GM23338 (cell line): ENCODE results near the gene KIF6. TPM values are rescaled to one million over a fixed set of nuclear protein-coding genes. Genes with fewer than 3 reads are reported as not detected.

Source experiments
- ATAC-seq: fragments of 200-7000 bp; cut with Tn5 transposase; 3 replicates; pipeline ENCODE4 v1.9.1; 2020
- DNase-seq: peaks from one replicate; pipeline ENCODE4 v3.0.0-alpha.2; 2015; ENCODE audit warnings: low spot score
- H2AFZ ChIP-seq: fragments of 200-600 bp; sonication (generic); 2 replicates; pipeline ENCODE4 v1.8.0; 2016; ENCODE audit warnings: antibody characterized with exemption, mild to moderate bottlenecking, moderate library complexity
- H3F3A ChIP-seq: fragments of 200-600 bp; sonication (generic); replicated peaks from 2 replicates; pipeline ENCODE4 v1.8.0; 2017; ENCODE audit warnings: antibody characterized with exemption, mixed run types, low read depth
- H3K27ac ChIP-seq: fragments of 200-600 bp; sonication (generic); 2 replicates; pipeline ENCODE4 v1.6.1; 2016; ENCODE audit warnings: low read depth
- H3K27me3 ChIP-seq: fragments of 200-600 bp; sonication (generic); 2 replicates; pipeline ENCODE4 v1.8.0; 2016; ENCODE audit warnings: mild to moderate bottlenecking, mixed run types, moderate library complexity; ENCODE audit not compliant: insufficient read depth
- H3K36me3 ChIP-seq: fragments of 200-600 bp; sonication (generic); 2 replicates; pipeline ENCODE4 v1.8.0; 2016; ENCODE audit warnings: mild to moderate bottlenecking; ENCODE audit not compliant: insufficient read depth
- H3K4me1 ChIP-seq: fragments of 200-600 bp; sonication (generic); 2 replicates; pipeline ENCODE4 v1.8.0; 2016; ENCODE audit warnings: mild to moderate bottlenecking, moderate library complexity; ENCODE audit not compliant: insufficient read depth
- H3K4me2 ChIP-seq: fragments of 200-600 bp; sonication (generic); 2 replicates; pipeline ENCODE4 v1.7.1; 2017; ENCODE audit warnings: mixed run types
- H3K4me3 ChIP-seq: fragments of 200-600 bp; sonication (generic); 2 replicates; pipeline ENCODE4 v1.6.1; 2016; ENCODE audit warnings: mixed run types
- H3K79me2 ChIP-seq: fragments of 200-600 bp; sonication (generic); replicated peaks from 2 replicates; pipeline ENCODE4 v1.8.0; 2017; ENCODE audit warnings: mild to moderate bottlenecking; ENCODE audit not compliant: insufficient read depth
- H3K9me2 ChIP-seq: fragments of 200-600 bp; sonication (generic); 2 replicates; pipeline ENCODE4 v1.8.0; 2017; ENCODE audit not compliant: insufficient read depth
- H4K20me1 ChIP-seq: fragments of 200-600 bp; sonication (generic); replicated peaks from 2 replicates; pipeline ENCODE4 v1.8.0; 2017; ENCODE audit warnings: mild to moderate bottlenecking; ENCODE audit not compliant: insufficient read depth
- H3K27ac Mint-ChIP-seq: 2 replicates; pipeline ENCODE4 v1.8.0; 2020; ENCODE audit warnings: inconsistent platforms, mild to moderate bottlenecking, moderate library complexity, mixed read lengths
- H3K27me3 Mint-ChIP-seq: 3 replicates; pipeline ENCODE4 v1.8.0; 2022; ENCODE audit warnings: low read depth, mild to moderate bottlenecking, moderate library complexity, mixed read lengths, inconsistent platforms; ENCODE audit not compliant: insufficient read depth, poor library complexity
- H3K36me3 Mint-ChIP-seq: 3 replicates; pipeline ENCODE4 v1.8.0; 2021; ENCODE audit warnings: low read depth, mild to moderate bottlenecking, inconsistent platforms, moderate library complexity, mixed read lengths
- H3K4me1 Mint-ChIP-seq: 3 replicates; pipeline ENCODE4 v1.8.0; 2020; ENCODE audit warnings: mild to moderate bottlenecking, inconsistent platforms, mixed read lengths
- H3K4me3 Mint-ChIP-seq: 3 replicates; pipeline ENCODE4 v1.8.0; 2021; ENCODE audit warnings: moderate library complexity, mild to moderate bottlenecking, inconsistent platforms, mixed read lengths
- H3K9me3 Mint-ChIP-seq: 3 replicates; pipeline ENCODE4 v1.8.0; 2020; ENCODE audit warnings: moderate library complexity, mild to moderate bottlenecking, inconsistent platforms, mixed read lengths
- CREB1 ChIP-seq: fragments of 250-450 bp; sonication (Bioruptor Pico); IDR thresholded peaks from 2 replicates; pipeline ENCODE4 v1.5.0; 2020; ENCODE audit warnings: low read depth, mild to moderate bottlenecking, moderate library complexity
- EZH2phosphoT487 ChIP-seq: fragments of 200-600 bp; sonication (generic); IDR thresholded peaks from one replicate; pipeline ENCODE4 v1.8.1; 2018; ENCODE audit warnings: antibody characterized with exemption; ENCODE audit not compliant: unreplicated experiment
- JUNB ChIP-seq: IDR thresholded peaks from one replicate; pipeline ENCODE4 v1.6.1; 2016; ENCODE audit warnings: antibody characterized with exemption; ENCODE audit not compliant: unreplicated experiment
- POLR2AphosphoS5 ChIP-seq: IDR thresholded peaks from 2 replicates; pipeline ENCODE4 v1.6.1; 2016; ENCODE audit warnings: antibody characterized with exemption, low read depth
- ZNF462 ChIP-seq: fragments of 250-450 bp; sonication (Bioruptor Pico); IDR thresholded peaks from 2 replicates; pipeline ENCODE4 v1.5.0; 2020; ENCODE audit warnings: mild to moderate bottlenecking, moderate library complexity
- polyA plus RNA-seq: library from polyadenylated mRNA; unstranded; fragments of >200 nt; fragmentation: Nextera tagmentation; extraction: Ambion mirVana; gene quantifications from 2 replicates; pipeline ENCODE4 v1.2.1, GENCODE V29; 2016
- total RNA-seq: library from RNA; depleted of rRNA; stranded (reverse); fragments of >200 nt; shearing (Covaris generic); gene quantifications from 2 replicates; pipeline ENCODE4 v1.2.3, GENCODE V29; 2014

Gene KIF6
- total and polyA plus RNA-seq, 2 experiments from 2014 or later, result 0.87 to 1.7 TPM

- Mint-ChIP-seq H3K4me1 (no peaks in the 10 kb centered on the region), H3K36me3 (no peaks in the 10 kb centered on the region), H3K27me3 (no peaks in the 10 kb centered on the region), H3K4me3 (no peak overlapping the region), H3K9me3 (no peaks in the 10 kb centered on the region), H3K27ac (no peak overlapping the region)
- Histone ChIP-seq H3K27me3 (no peaks in the 10 kb centered on the region), H3K4me3 (no peak overlapping the region), H4K20me1 (no peaks in the 10 kb centered on the region), H3K9me2 (no peaks in the 10 kb centered on the region), H3K36me3 (no peaks in the 10 kb centered on the region), H3K79me2 (no peaks in the 10 kb centered on the region), H3K4me1 (no peaks in the 10 kb centered on the region), H2AFZ (no peak overlapping the region), H3F3A (no peaks in the 10 kb centered on the region), H3K27ac (no peak overlapping the region), H3K4me2 (no peak overlapping the region)
- DNase-seq (no peak), ATAC-seq (no peak)
- TF ChIP-seq ZNF462 (no peak), JUNB (no peak), POLR2AphosphoS5 (no peak), CREB1 (CRISPR knock-in tag) (no peak), EZH2phosphoT487 (no peak)
Measured at GRCh38 chr6:39353698-39354315, 371.4 kb downstream of the KIF6 start.
